Lower lobe of right lung (tissue), 2 donors: Measurements from ENCODE around the gene TRIM21. TPM values are rescaled to one million over a fixed set of nuclear protein-coding genes. Genes with fewer than 3 reads are reported as not detected.
A peak's percentile ranks its signal among the peaks of the same experiment; 100 is the strongest.
"Not testable (repeated sequence)": the region's sequence is repeated elsewhere in the genome, so short reads cannot be mapped to it uniquely, and the experiment has no call there.

Experiments
- ATAC-seq, 2 donors: fragments of 200-7000 bp; cut with Tn5 transposase; one replicate each; pipeline ENCODE4 v1.9.1; 2020 to 2022; ENCODE audit warnings: mild to moderate bottlenecking in 2 of 2, moderate library complexity in 2 of 2
- DNase-seq: peaks from one replicate; pipeline ENCODE4 v3.0.0-alpha.2; 2020
- H3K27ac ChIP-seq: fragments of 200-600 bp; one replicate; pipeline ENCODE4 v1.8.0; 2022
- H3K27me3 ChIP-seq: fragments of 200-600 bp; one replicate; pipeline ENCODE4 v1.8.0; 2022; ENCODE audit warnings: low read depth
- H3K36me3 ChIP-seq: fragments of 200-600 bp; one replicate; pipeline ENCODE4 v1.8.0; 2022; ENCODE audit warnings: mild to moderate bottlenecking
- H3K4me1 ChIP-seq: fragments of 200-600 bp; one replicate; pipeline ENCODE4 v1.8.0; 2022
- H3K4me3 ChIP-seq: fragments of 200-600 bp; one replicate; pipeline ENCODE4 v1.8.0; 2022; ENCODE audit warnings: mild to moderate bottlenecking
- H3K9me3 ChIP-seq: fragments of 200-600 bp; one replicate; pipeline ENCODE4 v1.8.0; 2022
- CTCF ChIP-seq: fragments of 200-600 bp; IDR thresholded peaks from one replicate; pipeline ENCODE4 v1.8.0; 2022; ENCODE audit warnings: antibody characterized with exemption, mild to moderate bottlenecking
- intact Hi-C: fragments of 100-400 bp; cut with DNase I; formaldehyde crosslinking; loops from one replicate; pipeline ENCODE4 v1.11.0; 2022
- total RNA-seq: library from RNA; stranded (reverse); fragmentation: NEBNext Ultra II Directional; extraction: Animal tissue kit (Norgen Biotek cat#: 25700); gene quantifications from one replicate; pipeline ENCODE4 v1.2.1, GENCODE V29; 2021
- donor health status: DM: no; HTN: yes; CAD: no; lungs with severe emphysema.

TRIM21 gene
- total RNA-seq, 1 donor from 2014 or later, result 42.2 TPM

- H3K4me1 ChIP-seq, result no peaks in the 10 kb centered on the region
- H3K27ac ChIP-seq, result no peak overlapping the region
- no peak for DNase-seq
- no peak for TF ChIP-seq CTCF
- H3K36me3 ChIP-seq, result peaks cover 71% of the 10 kb centered on the region
- ATAC-seq, result no peak
- intact Hi-C loops, result no loop called here
- no peaks in the 10 kb centered on the region for H3K9me3 ChIP-seq
- no peaks in the 10 kb centered on the region for H3K27me3 ChIP-seq
- no peak overlapping the region for H3K4me3 ChIP-seq
These were observed 7.3 kb downstream of the TRIM21 start for GRCh38 chr11:4385978-4386740.

- Histone ChIP-seq H3K36me3 (peaks cover 35% of the 10 kb centered on the region), H3K27me3 (no peaks in the 10 kb centered on the region), H3K4me3 (no peak overlapping the region), H3K27ac (no peak overlapping the region), H3K9me3 (no peaks in the 10 kb centered on the region), H3K4me1 (no peaks in the 10 kb centered on the region)
- intact Hi-C loops, result no loop called here
- no peak for DNase-seq
- TF ChIP-seq CTCF, result no peak
- no peak for ATAC-seq
These were observed 11.6 kb downstream of the TRIM21 start for GRCh38 chr11:4381901-4382300.

GRCh38 chr11:4375431-4376140 lies 17.9 kb downstream of the TRIM21 start:
- no peaks in the 10 kb centered on the region for H3K4me1 ChIP-seq
- intact Hi-C loops, result no loop called here
- ATAC-seq, result no peak

GRCh38 chr11:4370166-4370565 lies 23.3 kb downstream of the TRIM21 start:
- H3K9me3 ChIP-seq, result no peaks in the 10 kb centered on the region
- no peaks in the 10 kb centered on the region for H3K27me3 ChIP-seq
- H3K27ac ChIP-seq, result no peak overlapping the region
- H3K4me3 ChIP-seq, result no peak overlapping the region
- intact Hi-C loops, result no loop called here
- DNase-seq (no peak), ATAC-seq (peak in 1 of 2 donors; percentile 19)
- H3K36me3 ChIP-seq, result no peaks in the 10 kb centered on the region
- no peaks in the 10 kb centered on the region for H3K4me1 ChIP-seq
- no peak for TF ChIP-seq CTCF

More at GRCh38 chr11:4375431-4376140, 17.9 kb downstream of the TRIM21 start:
- no peaks in the 10 kb centered on the region for H3K9me3 ChIP-seq
- DNase-seq, result no peak
- TF ChIP-seq CTCF, result no peak
- no peak overlapping the region for H3K4me3 ChIP-seq
- H3K27ac ChIP-seq, result no peak overlapping the region
- no peaks in the 10 kb centered on the region for H3K36me3 ChIP-seq
- no peaks in the 10 kb centered on the region for H3K27me3 ChIP-seq

GRCh38 chr11:4368286-4368685 lies 25.2 kb downstream of the TRIM21 start, which contains the start of gene OR52B4:
TSS of gene OR52B4 (minus strand) at chr11:4368386. CDS start at chr11:4368295, 91 bp downstream.
- ATAC-seq (no peak), DNase-seq (no peak)
- no peaks in the 10 kb centered on the region for H3K36me3 ChIP-seq
- intact Hi-C loops, result no loop called here
- no peak within 1 kb of the TSS for H3K27ac ChIP-seq
- H3K9me3 ChIP-seq, result no peaks in the 10 kb centered on the region
- H3K4me3 ChIP-seq, result no peak within 1 kb of the TSS
- H3K4me1 ChIP-seq, result no peaks in the 10 kb centered on the region
- TF ChIP-seq CTCF, result no peak
- no peaks in the 10 kb centered on the region for H3K27me3 ChIP-seq

GRCh38 chr11:4348142-4348541 lies 45.4 kb downstream of the TRIM21 start:
- DNase-seq, H3K27me3 ChIP-seq, H3K4me1 ChIP-seq, H3K9me3 ChIP-seq, intact Hi-C loops, H3K4me3 ChIP-seq, H3K36me3 ChIP-seq, H3K27ac ChIP-seq, ATAC-seq: not testable (repeated sequence)

- not testable (repeated sequence) for H3K27me3 ChIP-seq
These were observed 48.1 kb downstream of the TRIM21 start for GRCh38 chr11:4345366-4345765.

More at GRCh38 chr11:4345366-4345765, 48.1 kb downstream of the TRIM21 start:
- H3K4me3 ChIP-seq, H3K36me3 ChIP-seq, H3K9me3 ChIP-seq, H3K27ac ChIP-seq, DNase-seq, intact Hi-C loops, H3K4me1 ChIP-seq: not testable (repeated sequence)
- peak; percentile 7 to 46 for ATAC-seq
